Skeletal muscle satellite cell (primary cell): ENCODE measurements around the gene CACNB1.
A peak's percentile ranks its signal among the peaks of the same experiment; 100 is the strongest.

Source experiments
- H3K27me3 ChIP-seq: 2 replicates; pipeline ENCODE4 v1.7.0; 2013; ENCODE audit warnings: low read length; ENCODE audit not compliant: control insufficient read depth, insufficient read depth
- H3K36me3 ChIP-seq: 2 replicates; pipeline ENCODE4 v1.7.0; 2013; ENCODE audit warnings: mild to moderate bottlenecking, control low read depth, low read length; ENCODE audit not compliant: insufficient read depth
- H3K4me1 ChIP-seq: 2 replicates; pipeline ENCODE4 v1.7.0; 2013; ENCODE audit warnings: low read length; ENCODE audit not compliant: control insufficient read depth, insufficient read depth
- H3K4me2 ChIP-seq: 2 replicates; pipeline ENCODE4 v1.7.0; 2013; ENCODE audit warnings: mild to moderate bottlenecking, low read length
- H3K4me3 ChIP-seq: 2 replicates; pipeline ENCODE4 v1.7.0; 2013; ENCODE audit warnings: low read length
- H3K9ac ChIP-seq: 2 replicates; pipeline ENCODE4 v1.7.0; 2013; ENCODE audit warnings: mild to moderate bottlenecking, low read depth, low read length, moderate library complexity
- H3K9me3 ChIP-seq: replicated peaks from 2 replicates; pipeline ENCODE4 v1.7.0; 2013; ENCODE audit warnings: mild to moderate bottlenecking, control low read depth, low read length

CACNB1 gene

DNA sequence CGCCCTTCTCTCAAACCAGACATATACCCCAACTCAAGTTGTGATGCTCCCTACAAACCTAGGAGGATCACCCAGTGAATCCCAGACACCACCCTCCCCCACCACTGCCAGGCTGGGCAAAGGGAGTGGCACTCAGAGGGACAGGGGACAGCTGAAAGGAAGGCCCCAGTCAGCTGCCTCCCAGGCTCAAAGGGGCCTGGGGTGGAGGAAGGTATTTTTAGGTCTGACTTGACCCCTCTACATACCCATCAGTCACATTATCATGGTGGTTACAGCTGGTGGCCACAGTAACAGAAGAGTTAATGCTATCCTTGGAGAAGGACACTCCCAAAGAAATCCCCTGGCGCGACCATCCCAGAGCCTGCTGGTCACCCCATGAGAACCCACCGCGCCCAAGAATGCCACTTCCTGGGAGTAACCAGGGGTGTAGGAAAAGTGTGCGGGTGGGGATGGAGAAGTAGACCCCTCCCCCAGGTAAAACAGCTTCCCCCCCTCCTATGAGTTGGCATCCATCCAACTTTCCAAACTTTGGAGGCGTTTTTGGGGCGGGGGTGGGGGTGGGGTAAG lies 1.1 kb downstream of the CACNB1 start:
- Histone ChIP-seq H3K36me3 (peaks cover 38% of the 10 kb centered on the region), H3K27me3 (no peaks in the 10 kb centered on the region), H3K9ac (peak overlapping the region; percentile 50), H3K4me2 (peak overlapping the region; percentile 85), H3K4me3 (peak overlapping the region; percentile 88), H3K9me3 (no peaks in the 10 kb centered on the region), H3K4me1 (peaks cover 37% of the 10 kb centered on the region)

DNA sequence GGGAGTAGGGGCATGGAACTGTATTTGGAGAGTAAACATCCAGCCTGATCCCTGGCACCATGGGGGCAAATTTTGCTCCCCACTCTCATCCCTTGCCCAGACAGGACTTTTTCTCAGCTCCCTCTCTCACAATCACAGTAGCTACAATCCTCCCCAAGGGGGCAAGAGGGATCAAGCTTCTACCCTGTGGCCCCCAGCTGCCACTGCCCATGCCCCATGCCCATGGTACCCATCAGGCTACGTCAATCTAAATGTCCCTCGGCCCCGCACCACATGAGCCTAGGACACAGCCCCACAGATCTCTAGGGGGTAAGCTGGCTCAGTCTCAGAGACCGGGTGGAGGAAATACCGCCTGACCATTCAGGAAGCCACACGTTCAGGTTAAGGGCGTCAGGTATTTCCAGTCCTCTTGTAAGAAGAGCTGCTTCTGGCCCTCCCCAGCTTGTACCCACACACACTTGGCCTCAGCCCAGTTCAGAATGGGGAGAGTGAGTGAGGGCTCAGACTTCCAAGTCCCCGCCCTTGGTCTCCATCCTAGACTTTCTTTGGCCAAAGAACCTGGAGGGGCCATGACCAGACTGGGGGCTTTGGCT lies 1.8 kb downstream of the CACNB1 start:
- Histone ChIP-seq H3K4me3 (peak overlapping the region; percentile 88), H3K4me1 (peaks cover 34% of the 10 kb centered on the region)

DNA sequence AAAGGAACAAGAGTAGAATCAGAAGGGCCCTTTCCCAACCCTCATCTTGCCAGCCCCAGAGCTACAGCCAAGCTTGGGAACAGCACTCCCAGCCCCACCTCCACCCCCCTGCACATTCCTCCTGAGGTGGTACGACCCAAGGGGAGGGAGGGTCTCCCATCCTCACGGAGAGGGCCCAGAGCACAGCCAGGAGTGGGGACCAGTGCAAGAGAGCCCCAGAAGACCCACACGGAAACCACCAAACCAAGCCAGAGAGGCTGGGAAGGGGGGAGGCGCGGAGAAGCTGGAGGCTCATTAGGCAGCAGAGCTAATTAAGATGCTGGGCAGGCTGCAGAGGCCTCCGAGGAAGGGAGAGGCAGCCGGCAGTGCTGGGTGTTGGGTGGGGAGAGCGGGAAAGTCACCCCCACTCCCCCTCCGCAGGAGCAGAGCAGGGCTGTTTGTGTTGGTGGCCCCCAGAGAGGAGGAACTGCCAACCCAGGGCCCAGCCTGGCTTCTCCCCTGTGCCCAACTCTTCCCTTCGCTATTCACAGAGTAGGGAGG lies 2.4 kb downstream of the CACNB1 start:
- H3K9ac ChIP-seq, result peak overlapping the region; percentile 50
- no peaks in the 10 kb centered on the region for H3K27me3 ChIP-seq
- peaks cover 34% of the 10 kb centered on the region for H3K4me1 ChIP-seq
- peak overlapping the region; percentile 88 for H3K4me3 ChIP-seq
- H3K4me2 ChIP-seq, result peak overlapping the region; percentile 85
- peaks cover 33% of the 10 kb centered on the region for H3K36me3 ChIP-seq
- no peaks in the 10 kb centered on the region for H3K9me3 ChIP-seq

More for the DNA sequence above, 1.8 kb downstream of the CACNB1 start:
- H3K4me2 ChIP-seq, result peak overlapping the region; percentile 85
- no peaks in the 10 kb centered on the region for H3K9me3 ChIP-seq
- H3K27me3 ChIP-seq, result no peaks in the 10 kb centered on the region
- peaks cover 34% of the 10 kb centered on the region for H3K36me3 ChIP-seq
- H3K9ac ChIP-seq, result peak overlapping the region; percentile 50

DNA sequence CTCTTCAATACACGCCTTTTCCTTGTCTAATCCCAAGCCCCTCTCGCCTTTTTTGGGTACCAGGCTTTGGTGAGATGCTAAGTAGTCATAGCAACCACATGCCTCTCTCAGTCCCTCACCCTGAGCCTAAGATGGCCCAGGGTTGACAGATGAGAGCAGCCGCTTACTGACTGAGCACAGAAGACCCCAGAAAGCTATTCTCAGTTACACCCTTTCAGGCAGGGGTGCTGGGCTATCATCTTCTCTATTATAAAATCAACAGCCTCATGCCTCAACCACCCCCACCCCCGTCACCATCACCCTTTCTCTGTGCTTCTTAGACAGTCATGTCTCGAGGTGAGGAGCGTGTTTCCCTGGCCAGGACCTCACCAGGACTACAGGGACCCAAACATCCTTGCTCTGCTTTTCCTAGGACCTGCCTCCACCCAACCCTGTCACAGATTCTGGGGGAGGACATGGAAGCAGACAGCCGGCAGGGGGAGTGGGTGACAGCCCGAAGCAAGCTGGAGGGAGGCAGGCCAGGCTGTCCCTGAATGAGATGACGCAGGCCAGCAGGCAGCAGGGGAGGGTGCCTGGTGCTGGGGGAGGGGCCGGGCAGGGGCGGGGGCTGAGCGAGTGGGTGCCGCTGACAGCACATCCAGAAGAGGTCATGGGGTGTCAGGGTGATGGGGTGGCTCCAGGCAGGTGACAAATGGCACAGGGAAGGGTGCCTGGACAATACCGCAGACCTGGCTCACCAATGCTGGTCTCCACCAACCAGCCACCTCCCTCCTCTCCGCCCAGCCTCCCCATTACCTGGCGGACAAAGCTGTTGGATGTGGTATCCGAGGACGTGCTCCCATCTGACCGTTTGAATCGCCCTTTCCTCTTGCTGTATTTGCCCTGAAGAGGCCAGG lies 3.1 kb downstream of the CACNB1 start:
- peaks cover 34% of the 10 kb centered on the region for H3K4me1 ChIP-seq
- H3K27me3 ChIP-seq, result no peaks in the 10 kb centered on the region
- H3K36me3 ChIP-seq, result peaks cover 33% of the 10 kb centered on the region
- peak overlapping the region; percentile 85 for H3K4me2 ChIP-seq
- no peak overlapping the region for H3K9ac ChIP-seq
- H3K4me3 ChIP-seq, result peak overlapping the region; percentile 88
- no peaks in the 10 kb centered on the region for H3K9me3 ChIP-seq

DNA sequence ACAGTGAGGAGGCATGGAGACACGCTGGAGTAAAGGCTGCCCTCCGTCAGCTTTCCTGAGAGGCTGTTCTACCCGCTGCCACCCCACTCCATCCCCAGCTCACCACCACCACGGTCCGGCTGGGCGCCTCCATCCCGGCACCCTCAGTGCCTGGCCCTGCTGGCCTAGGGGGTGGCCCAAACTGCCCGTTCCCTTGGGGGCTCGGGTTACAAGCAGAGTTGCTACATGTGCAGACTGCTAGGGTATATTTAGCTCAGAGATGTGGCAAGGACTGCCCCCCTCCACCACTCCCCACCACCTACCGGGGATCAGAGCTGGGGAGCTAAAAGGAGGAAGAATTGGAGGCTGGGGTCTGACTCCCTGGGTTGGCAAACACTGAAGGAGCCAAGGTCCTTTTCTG lies 4.1 kb downstream of the CACNB1 start:
- no peak overlapping the region for H3K4me2 ChIP-seq
- H3K4me3 ChIP-seq, result no peak overlapping the region
- H3K9me3 ChIP-seq, result no peaks in the 10 kb centered on the region
- H3K4me1 ChIP-seq, result peaks cover 34% of the 10 kb centered on the region
- no peak overlapping the region for H3K9ac ChIP-seq
- no peaks in the 10 kb centered on the region for H3K27me3 ChIP-seq
- H3K36me3 ChIP-seq, result peaks cover 38% of the 10 kb centered on the region

DNA sequence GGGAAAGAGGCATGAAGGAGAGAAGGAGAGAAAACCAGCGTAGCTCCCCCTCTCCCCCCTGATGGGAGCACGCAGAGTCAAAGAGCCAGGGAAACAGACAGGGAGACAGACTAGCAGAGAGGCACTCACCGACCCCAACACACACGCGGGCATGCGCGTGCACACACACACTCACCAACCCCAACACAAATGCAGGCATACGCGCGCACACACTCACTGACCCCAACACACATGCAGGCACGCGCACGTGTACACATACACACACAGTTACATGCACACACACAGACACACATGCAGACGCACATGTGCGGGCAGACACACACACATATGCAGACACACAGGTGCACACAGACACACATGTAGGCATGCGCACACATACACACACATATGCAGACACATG lies 4.6 kb downstream of the CACNB1 start:
- Histone ChIP-seq H3K36me3 (peaks cover 42% of the 10 kb centered on the region), H3K4me3 (no peak overlapping the region), H3K4me2 (no peak overlapping the region), H3K9ac (no peak overlapping the region), H3K27me3 (no peaks in the 10 kb centered on the region), H3K9me3 (no peaks in the 10 kb centered on the region), H3K4me1 (peaks cover 30% of the 10 kb centered on the region)

DNA sequence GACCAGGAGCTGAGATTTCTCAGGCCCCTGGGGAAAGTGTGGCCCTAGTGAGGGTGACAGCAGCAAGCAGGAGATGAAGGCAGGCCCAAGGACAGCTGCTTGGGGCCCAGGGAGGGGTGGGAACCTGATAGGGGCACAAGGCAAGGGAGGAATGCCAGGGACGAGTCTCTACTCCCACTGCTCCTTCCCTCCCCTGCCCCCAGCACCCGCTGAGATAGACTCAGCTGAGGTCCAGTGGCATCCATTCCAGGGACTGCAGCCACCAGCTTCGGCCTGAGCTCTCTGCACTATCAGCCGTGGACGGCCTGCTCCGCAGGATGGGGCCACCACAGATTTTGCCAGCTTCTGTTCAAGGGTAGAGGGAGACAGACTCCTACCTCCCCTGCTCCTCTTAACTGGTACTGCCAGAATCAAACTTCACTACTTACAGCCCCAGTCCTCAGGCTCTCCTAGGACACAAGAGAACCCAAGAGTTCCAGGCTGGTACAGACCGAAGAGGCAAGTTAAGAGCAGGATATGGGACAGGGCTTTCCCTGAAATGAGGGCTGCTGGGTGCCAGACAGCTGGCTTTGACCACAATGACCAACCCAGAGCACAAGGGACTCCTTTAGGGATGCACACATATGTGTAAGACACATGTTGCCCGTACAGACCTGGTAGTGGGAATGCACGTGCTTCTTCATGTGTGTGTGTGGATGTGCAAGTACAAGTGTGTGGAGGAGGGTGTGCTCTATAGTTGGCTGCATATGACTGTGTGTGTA lies 5.5 kb downstream of the CACNB1 start:
- Histone ChIP-seq H3K27me3 (no peaks in the 10 kb centered on the region), H3K9ac (no peak overlapping the region), H3K4me1 (peaks cover 28% of the 10 kb centered on the region), H3K4me3 (no peak overlapping the region), H3K36me3 (peaks cover 50% of the 10 kb centered on the region), H3K4me2 (no peak overlapping the region), H3K9me3 (no peaks in the 10 kb centered on the region)

DNA sequence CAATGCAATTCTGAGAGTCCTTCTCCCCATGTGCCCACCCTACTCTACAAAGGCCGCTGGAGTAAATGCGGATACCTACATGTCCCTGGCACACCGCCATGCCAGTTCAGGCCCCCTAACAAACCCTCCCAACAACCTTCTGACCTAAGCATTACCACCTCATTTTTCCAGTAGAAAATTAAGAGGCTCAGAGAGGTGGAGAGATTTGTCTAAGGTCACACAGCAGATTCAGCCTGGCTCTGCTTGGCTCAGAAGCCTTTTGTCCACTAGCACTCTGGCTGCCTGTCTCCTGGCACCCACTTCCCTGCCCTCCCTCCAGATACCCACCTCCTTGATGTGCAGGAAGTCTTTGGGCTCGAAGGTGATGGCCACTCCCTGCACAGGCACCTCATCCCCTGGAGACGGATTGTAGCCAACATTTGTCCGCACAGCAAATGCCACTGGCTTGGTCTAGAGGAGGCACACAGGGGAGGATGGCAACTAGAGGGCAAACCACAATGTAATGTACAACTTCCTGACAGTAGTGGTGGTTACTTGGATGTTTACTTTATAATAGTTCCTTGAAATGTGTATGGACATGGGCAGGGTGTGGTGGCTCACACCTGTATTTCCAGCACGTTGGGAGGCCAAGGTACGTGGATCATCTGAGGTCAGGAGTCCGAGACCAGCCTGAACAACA lies 10.2 kb downstream of the CACNB1 start:
- no peak overlapping the region for H3K9ac ChIP-seq
- no peak overlapping the region for H3K4me3 ChIP-seq
- H3K4me1 ChIP-seq, result no peaks in the 10 kb centered on the region
- H3K4me2 ChIP-seq, result no peak overlapping the region
- H3K36me3 ChIP-seq, result peaks cover 72% of the 10 kb centered on the region
- no peaks in the 10 kb centered on the region for H3K27me3 ChIP-seq
- no peaks in the 10 kb centered on the region for H3K9me3 ChIP-seq

DNA sequence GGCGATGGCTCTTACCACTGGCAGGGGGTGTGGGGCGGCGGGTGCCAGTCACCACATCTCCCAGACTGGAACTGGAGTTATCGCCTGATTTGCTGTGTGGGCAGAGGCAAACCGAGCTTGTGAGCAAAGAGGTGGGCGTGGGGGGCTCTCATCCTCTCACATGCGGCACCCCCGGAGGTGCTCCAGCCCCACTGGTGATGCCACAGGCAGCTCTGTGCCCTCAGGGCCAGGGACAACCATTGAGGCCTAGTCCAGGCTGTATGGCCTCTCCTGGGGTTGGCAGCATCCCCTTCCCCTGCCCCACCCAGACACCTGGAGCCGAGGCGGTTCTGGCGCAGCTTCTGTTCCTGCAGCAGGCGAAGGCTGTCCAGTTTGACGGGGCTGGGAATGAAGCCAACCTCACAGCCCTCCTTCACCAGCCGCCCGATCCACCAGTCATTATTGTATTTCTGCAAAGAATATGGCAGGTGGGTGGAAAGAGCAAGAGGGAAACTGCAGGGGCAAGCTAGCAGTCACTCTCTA lies 10.9 kb downstream of the CACNB1 start:
- no peak overlapping the region for H3K9ac ChIP-seq
- H3K4me2 ChIP-seq, result no peak overlapping the region
- H3K4me3 ChIP-seq, result no peak overlapping the region
- H3K4me1 ChIP-seq, result no peaks in the 10 kb centered on the region
- peaks cover 70% of the 10 kb centered on the region for H3K36me3 ChIP-seq
- H3K27me3 ChIP-seq, result no peaks in the 10 kb centered on the region
- no peaks in the 10 kb centered on the region for H3K9me3 ChIP-seq

DNA sequence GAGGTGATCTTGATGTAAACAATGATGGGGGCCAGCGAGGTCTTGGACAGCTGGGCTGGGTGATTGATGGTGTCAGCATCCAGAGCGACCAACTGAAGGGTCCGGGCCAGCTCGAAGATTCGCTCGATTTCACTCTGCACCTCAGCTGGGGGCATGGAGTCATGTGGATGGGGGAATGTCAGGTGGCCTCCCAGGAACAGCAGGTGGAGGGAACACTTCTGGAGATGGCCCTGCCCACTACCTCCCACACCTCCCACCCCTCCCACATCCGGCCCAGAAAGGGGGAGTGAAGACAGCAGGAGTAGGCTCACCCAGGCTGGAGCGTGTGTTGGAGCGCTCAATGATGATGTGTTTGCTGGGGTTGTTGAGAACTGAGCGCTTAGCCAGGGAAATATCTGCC lies 13.7 kb downstream of the CACNB1 start:
- no peak overlapping the region for H3K4me2 ChIP-seq
- no peaks in the 10 kb centered on the region for H3K9me3 ChIP-seq
- H3K4me1 ChIP-seq, result peaks cover 2% of the 10 kb centered on the region
- peaks cover 67% of the 10 kb centered on the region for H3K36me3 ChIP-seq
- H3K27me3 ChIP-seq, result no peaks in the 10 kb centered on the region
- no peak overlapping the region for H3K9ac ChIP-seq
- no peak overlapping the region for H3K4me3 ChIP-seq
